Measurements from ENCODE around the gene OR51S1.
"Not testable (repeated sequence)": the region's sequence is repeated elsewhere in the genome, so short reads cannot be mapped to it uniquely, and the experiment has no call there.

OR51S1 gene

GRCh38 chr11:4848908-4849532 is at the start of gene OR51S1:
Gene OR51S1, minus strand, starts transcription at chr11:4849208. Its CDS starts 0 bp downstream, at chr11:4849208.
- Mint-ChIP-seq H3K36me3 (no peaks in the 10 kb centered on the region), H3K4me1 (no peaks in the 10 kb centered on the region), H3K27ac (no peak within 1 kb of the TSS), H3K27me3 (peaks cover 21% of the 10 kb centered on the region), H3K9me3 (no peaks in the 10 kb centered on the region), H3K4me3 (no peak within 1 kb of the TSS)

- H3K4me3 Mint-ChIP-seq = no peak overlapping the region
- H3K4me1 Mint-ChIP-seq = no peaks in the 10 kb centered on the region
- no peak overlapping the region for H3K27ac Mint-ChIP-seq
- no peaks in the 10 kb centered on the region for H3K9me3 Mint-ChIP-seq
- H3K27me3 Mint-ChIP-seq = peaks cover 4% of the 10 kb centered on the region
- H3K36me3 Mint-ChIP-seq = no peaks in the 10 kb centered on the region
These were observed 43.1 kb upstream of the OR51S1 start for GRCh38 chr11:4891996-4892640.

GRCh38 chr11:4890279-4890678 is 41.3 kb upstream of the OR51S1 start:
- Mint-ChIP-seq H3K27ac (no peak overlapping the region), H3K36me3 (no peaks in the 10 kb centered on the region), H3K4me3 (no peak overlapping the region), H3K27me3 (peaks cover 4% of the 10 kb centered on the region), H3K9me3 (no peaks in the 10 kb centered on the region), H3K4me1 (no peaks in the 10 kb centered on the region)

- peaks cover 4% of the 10 kb centered on the region for H3K27me3 Mint-ChIP-seq
- no peaks in the 10 kb centered on the region for H3K9me3 Mint-ChIP-seq
- no peaks in the 10 kb centered on the region for H3K4me1 Mint-ChIP-seq
- no peak overlapping the region for H3K4me3 Mint-ChIP-seq
- H3K36me3 Mint-ChIP-seq = no peaks in the 10 kb centered on the region
- H3K27ac Mint-ChIP-seq = no peak overlapping the region
These were observed 38.6 kb upstream of the OR51S1 start for GRCh38 chr11:4887591-4887990.

GRCh38 chr11:4886186-4886585 is 37.2 kb upstream of the OR51S1 start:
- Mint-ChIP-seq H3K9me3 (no peaks in the 10 kb centered on the region), H3K36me3 (no peaks in the 10 kb centered on the region), H3K27ac (no peak overlapping the region), H3K27me3 (peaks cover 4% of the 10 kb centered on the region), H3K4me1 (no peaks in the 10 kb centered on the region), H3K4me3 (no peak overlapping the region)

GRCh38 chr11:4884361-4884760 is 35.4 kb upstream of the OR51S1 start:
- Mint-ChIP-seq H3K9me3 (no peaks in the 10 kb centered on the region), H3K36me3 (no peaks in the 10 kb centered on the region), H3K27me3 (peaks cover 2% of the 10 kb centered on the region), H3K4me3 (no peak overlapping the region), H3K27ac (no peak overlapping the region), H3K4me1 (no peaks in the 10 kb centered on the region)

GRCh38 chr11:4882543-4882942 is 33.5 kb upstream of the OR51S1 start:
- H3K4me3 Mint-ChIP-seq = no peak overlapping the region
- H3K27me3 Mint-ChIP-seq = peaks cover 2% of the 10 kb centered on the region
- H3K36me3 Mint-ChIP-seq = no peaks in the 10 kb centered on the region
- H3K9me3 Mint-ChIP-seq = no peaks in the 10 kb centered on the region
- no peak overlapping the region for H3K27ac Mint-ChIP-seq
- H3K4me1 Mint-ChIP-seq = no peaks in the 10 kb centered on the region

GRCh38 chr11:4881860-4882500 is 33.0 kb upstream of the OR51S1 start, which contains the start of gene OR51T1:
Gene OR51T1, plus strand, starts transcription at chr11:4881900. Its CDS starts 0 bp downstream, at chr11:4881900.
- Mint-ChIP-seq H3K27me3 (peaks cover 2% of the 10 kb centered on the region), H3K36me3 (no peaks in the 10 kb centered on the region), H3K4me3 (no peak within 1 kb of the TSS), H3K27ac (no peak within 1 kb of the TSS), H3K4me1 (no peaks in the 10 kb centered on the region), H3K9me3 (no peaks in the 10 kb centered on the region)

- Mint-ChIP-seq H3K27ac (no peak overlapping the region), H3K27me3 (peaks cover 2% of the 10 kb centered on the region), H3K36me3 (no peaks in the 10 kb centered on the region), H3K9me3 (no peaks in the 10 kb centered on the region), H3K4me3 (no peak overlapping the region), H3K4me1 (no peaks in the 10 kb centered on the region)
These were observed 32.2 kb upstream of the OR51S1 start for GRCh38 chr11:4881188-4881587.

GRCh38 chr11:4865855-4866254 is 16.8 kb upstream of the OR51S1 start:
- Mint-ChIP-seq H3K9me3 (no peaks in the 10 kb centered on the region), H3K27me3 (peaks cover 5% of the 10 kb centered on the region), H3K4me3 (no peak overlapping the region), H3K27ac (no peak overlapping the region), H3K4me1 (no peaks in the 10 kb centered on the region), H3K36me3 (no peaks in the 10 kb centered on the region)

GRCh38 chr11:4863876-4864275 is 14.9 kb upstream of the OR51S1 start:
- H3K27ac Mint-ChIP-seq = no peak overlapping the region
- H3K4me3 Mint-ChIP-seq = no peak overlapping the region
- H3K4me1 Mint-ChIP-seq = no peaks in the 10 kb centered on the region
- H3K36me3 Mint-ChIP-seq = no peaks in the 10 kb centered on the region
- H3K27me3 Mint-ChIP-seq = peaks cover 5% of the 10 kb centered on the region
- H3K9me3 Mint-ChIP-seq = no peaks in the 10 kb centered on the region

- no peak overlapping the region for H3K27ac Mint-ChIP-seq
- peaks cover 5% of the 10 kb centered on the region for H3K27me3 Mint-ChIP-seq
- no peaks in the 10 kb centered on the region for H3K4me1 Mint-ChIP-seq
- H3K36me3 Mint-ChIP-seq = no peaks in the 10 kb centered on the region
- H3K4me3 Mint-ChIP-seq = no peak overlapping the region
- H3K9me3 Mint-ChIP-seq = no peaks in the 10 kb centered on the region
These were observed 13.6 kb upstream of the OR51S1 start for GRCh38 chr11:4862447-4863236.

- H3K9me3 Mint-ChIP-seq, H3K4me1 Mint-ChIP-seq, H3K4me3 Mint-ChIP-seq, H3K36me3 Mint-ChIP-seq, H3K27ac Mint-ChIP-seq: not testable (repeated sequence)
- peaks cover 11% of the 10 kb centered on the region for H3K27me3 Mint-ChIP-seq
These were observed 5.3 kb upstream of the OR51S1 start for GRCh38 chr11:4854286-4854685.

- Mint-ChIP-seq H3K36me3 (no peaks in the 10 kb centered on the region), H3K4me1 (no peaks in the 10 kb centered on the region), H3K27ac (no peak overlapping the region), H3K27me3 (peaks cover 21% of the 10 kb centered on the region), H3K9me3 (no peaks in the 10 kb centered on the region), H3K4me3 (no peak overlapping the region)
These were observed 2.0 kb upstream of the OR51S1 start for GRCh38 chr11:4851033-4851432.

- no peaks in the 10 kb centered on the region for H3K36me3 Mint-ChIP-seq
- peaks cover 7% of the 10 kb centered on the region for H3K27me3 Mint-ChIP-seq
- no peaks in the 10 kb centered on the region for H3K4me1 Mint-ChIP-seq
- H3K4me3 Mint-ChIP-seq = no peak overlapping the region
- peaks cover 5% of the 10 kb centered on the region for H3K9me3 Mint-ChIP-seq
- H3K27ac Mint-ChIP-seq = no peak overlapping the region
These were observed 9.0 kb downstream of the OR51S1 start for GRCh38 chr11:4839851-4840549.
